22Rv1 (cell line): ENCODE results near the gene MED4.
"Not testable (repeated sequence)": the region's sequence is repeated elsewhere in the genome, so short reads cannot be mapped to it uniquely, and the experiment has no call there.

Experiments
- H3K27ac ChIP-seq: fragments of 450-650 bp; 2 replicates; pipeline ENCODE4 v1.5.1; 2017
- CTCF ChIP-seq: fragments of 450-650 bp; IDR thresholded peaks from 2 replicates; pipeline ENCODE4 v1.5.1; 2017; ENCODE audit warnings: mild to moderate bottlenecking
- ZFX ChIP-seq: fragments of 450-650 bp; IDR thresholded peaks from 2 replicates; pipeline ENCODE4 v1.6.1; 2017; ENCODE audit warnings: antibody characterized with exemption, borderline replicate concordance

Gene MED4

GRCh38 chr13:48072787-48073186 is 22.1 kb downstream of the MED4 start:
- TF ChIP-seq ZFX (no peak), CTCF (no peak)
- H3K27ac ChIP-seq: no peak overlapping the region

- no peak overlapping the region for H3K27ac ChIP-seq
- no peak for TF ChIP-seq CTCF
- no peak for TF ChIP-seq ZFX
These were observed 22.6 kb downstream of the MED4 start for GRCh38 chr13:48072304-48072703.

- H3K27ac ChIP-seq: no peak overlapping the region
- TF ChIP-seq ZFX: no peak
- no peak for TF ChIP-seq CTCF
These were observed 24.0 kb downstream of the MED4 start for GRCh38 chr13:48070942-48071341.

- H3K27ac ChIP-seq: no peak overlapping the region
- TF ChIP-seq CTCF (no peak), ZFX (no peak)
These were observed 25.3 kb downstream of the MED4 start for GRCh38 chr13:48069573-48069972.

GRCh38 chr13:48068952-48069351 is 26.0 kb downstream of the MED4 start:
- TF ChIP-seq ZFX (no peak), CTCF (no peak)
- H3K27ac ChIP-seq: no peak overlapping the region

- no peak overlapping the region for H3K27ac ChIP-seq
- TF ChIP-seq CTCF (0 out of 2 replicates have a peak, but pooled peaks have one; percentile 20), ZFX (no peak)
These were observed 26.9 kb downstream of the MED4 start for GRCh38 chr13:48068036-48068435.

- TF ChIP-seq ZFX: no peak
- TF ChIP-seq CTCF: no peak
These were observed 28.5 kb downstream of the MED4 start for GRCh38 chr13:48066310-48066989.

GRCh38 chr13:48059951-48060350 is 35.0 kb downstream of the MED4 start:
- H3K27ac ChIP-seq: not testable (repeated sequence)

More at GRCh38 chr13:48066310-48066989, 28.5 kb downstream of the MED4 start:
- H3K27ac ChIP-seq: no peak overlapping the region

- H3K27ac ChIP-seq: not testable (repeated sequence)
These were observed 36.4 kb downstream of the MED4 start for GRCh38 chr13:48058536-48058935.
